Natural killer cell (primary cell): ENCODE results near the gene IP6K3. TPM values are rescaled to one million over a fixed set of nuclear protein-coding genes. Genes with fewer than 3 reads are reported as not detected.

Source experiments
- ATAC-seq, 3 donors: fragments of 150-1000 bp in 2 of 3; fragments of 200-7000 bp in 1 of 3; cut with Tn5 transposase; 1 replicate in 1 of 3; 2 replicates in 2 of 3; pipeline ENCODE4 v1.10.0; 2021; ENCODE audit warnings: mild to moderate bottlenecking in 2 of 3, moderate library complexity in 2 of 3
- DNase-seq, 2 donors: peaks; one replicate each; pipeline versions ENCODE4 v3.0.0 to v3.0.0-alpha.2; 2013 to 2021; ENCODE audit warnings: mixed read lengths in 1 of 2
- H3K27ac ChIP-seq: one replicate; pipeline ENCODE4 v1.5.1; 2013; ENCODE audit warnings: mild to moderate bottlenecking, low read length
- H3K27me3 ChIP-seq: one replicate; pipeline ENCODE4 v1.6.1; 2013; ENCODE audit warnings: low read length; ENCODE audit not compliant: control insufficient read depth, insufficient read depth
- H3K36me3 ChIP-seq: one replicate; pipeline ENCODE4 v1.6.1; 2013; ENCODE audit warnings: low read length; ENCODE audit not compliant: control insufficient read depth, insufficient read depth
- H3K4me1 ChIP-seq: one replicate; pipeline ENCODE4 v1.6.1; 2013; ENCODE audit warnings: low read length; ENCODE audit not compliant: control insufficient read depth, insufficient read depth
- H3K4me3 ChIP-seq: one replicate; pipeline ENCODE4 v1.5.1; 2013; ENCODE audit warnings: low read length
- H3K9me3 ChIP-seq: one replicate; pipeline ENCODE4 v1.6.1; 2013; ENCODE audit warnings: low read length; ENCODE audit not compliant: control insufficient read depth, insufficient read depth
- H3K27ac Mint-ChIP-seq, 2 donors: one replicate each; pipeline ENCODE4 v1.8.0; 2022; ENCODE audit warnings: mild to moderate bottlenecking in 2 of 2, mixed read lengths in 2 of 2, moderate library complexity in 1 of 2
- H3K27me3 Mint-ChIP-seq, 2 donors: one replicate each; pipeline ENCODE4 v1.8.0; 2022; ENCODE audit warnings: low read depth in 2 of 2, mixed read lengths in 2 of 2
- H3K36me3 Mint-ChIP-seq: one replicate; pipeline ENCODE4 v1.8.0; 2022; ENCODE audit warnings: mixed read lengths
- H3K4me1 Mint-ChIP-seq, 2 donors: one replicate each; pipeline ENCODE4 v1.8.0; 2022; ENCODE audit warnings: mixed read lengths in 2 of 2
- H3K4me3 Mint-ChIP-seq: one replicate; pipeline ENCODE4 v1.8.0; 2022; ENCODE audit warnings: mild to moderate bottlenecking, moderate library complexity, mixed read lengths
- H3K9me3 Mint-ChIP-seq, 2 donors: one replicate each; pipeline ENCODE4 v1.8.0; 2022; ENCODE audit warnings: mixed read lengths in 2 of 2
- WGBS: methylation state at CpG from one replicate; pipeline ENCODE4 v1.1.7; 2013; ENCODE audit warnings: missing lambda C conversion rate; ENCODE audit not compliant: insufficient coverage; 5-methylcytosine and 5-hydroxymethylcytosine counted together
- intact Hi-C: fragments of 100-400 bp; cut with micrococcal nuclease; formaldehyde crosslinking; loops from one replicate; pipeline ENCODE4 v1.14.2; 2022
- total RNA-seq, 4 donors: library from RNA; stranded (reverse); fragments of 120-200 nt in 1 of 4; gene quantifications; one replicate each; pipeline versions ENCODE4 v1.2.3 to v1.2.4, GENCODE V29; 2013 to 2022
- TF ChIP-seq, protein P1 (sequence below): fragments of 200-600 bp; IDR thresholded peaks from one replicate; pipeline ENCODE4 v1.8.0; 2022; ENCODE audit warnings: antibody characterized with exemption

IP6K3 gene
- total RNA-seq, 3 donors from 2014 or later (not counting 1 experiment from before 2014, with no cell fraction given): not detected

DNA sequence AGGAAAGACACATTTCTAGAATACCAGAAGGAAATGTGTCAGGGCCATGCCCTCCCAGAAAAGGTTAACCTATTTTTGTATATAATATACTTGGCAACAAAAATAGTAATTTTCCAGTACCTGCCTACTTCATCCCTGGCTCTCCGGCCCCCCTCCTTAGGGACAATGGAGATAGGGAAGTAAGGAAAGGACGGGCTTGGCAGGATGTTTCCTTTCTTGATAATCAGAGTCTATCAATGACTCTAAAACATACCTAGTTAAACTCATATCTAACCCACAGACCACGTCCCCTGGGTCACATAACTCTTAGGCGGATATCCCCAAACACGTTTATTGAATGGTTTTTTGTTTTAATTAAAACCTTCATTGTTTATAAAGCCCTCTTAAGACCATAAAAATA, 47.0 kb downstream of the IP6K3 start:
- Mint-ChIP-seq H3K4me3 (no peak overlapping the region), H3K36me3 (no peaks in the 10 kb centered on the region), H3K4me1 (peaks cover 3 to 12% of the 10 kb centered on the region in 2 donors), H3K27me3 (no peaks in the 10 kb centered on the region), H3K27ac (peak overlapping the region in 1 of 2 donors; percentile 54), H3K9me3 (no peaks in the 10 kb centered on the region)
- Histone ChIP-seq H3K27ac (no peak overlapping the region), H3K36me3 (peaks cover 30% of the 10 kb centered on the region), H3K9me3 (no peaks in the 10 kb centered on the region), H3K4me1 (peaks cover 33% of the 10 kb centered on the region), H3K4me3 (no peak overlapping the region), H3K27me3 (no peaks in the 10 kb centered on the region)
- intact Hi-C loops: loop anchor here (1.0 kb wide), 2 partner anchors 110 to 114 kb away; no protein-coding TSS in a partner anchor
- WGBS: 79% methylated on average over 3 of the region's 5 CpGs
- ATAC-seq (no peak), DNase-seq (no peak)
- TF ChIP-seq, protein P1, sequence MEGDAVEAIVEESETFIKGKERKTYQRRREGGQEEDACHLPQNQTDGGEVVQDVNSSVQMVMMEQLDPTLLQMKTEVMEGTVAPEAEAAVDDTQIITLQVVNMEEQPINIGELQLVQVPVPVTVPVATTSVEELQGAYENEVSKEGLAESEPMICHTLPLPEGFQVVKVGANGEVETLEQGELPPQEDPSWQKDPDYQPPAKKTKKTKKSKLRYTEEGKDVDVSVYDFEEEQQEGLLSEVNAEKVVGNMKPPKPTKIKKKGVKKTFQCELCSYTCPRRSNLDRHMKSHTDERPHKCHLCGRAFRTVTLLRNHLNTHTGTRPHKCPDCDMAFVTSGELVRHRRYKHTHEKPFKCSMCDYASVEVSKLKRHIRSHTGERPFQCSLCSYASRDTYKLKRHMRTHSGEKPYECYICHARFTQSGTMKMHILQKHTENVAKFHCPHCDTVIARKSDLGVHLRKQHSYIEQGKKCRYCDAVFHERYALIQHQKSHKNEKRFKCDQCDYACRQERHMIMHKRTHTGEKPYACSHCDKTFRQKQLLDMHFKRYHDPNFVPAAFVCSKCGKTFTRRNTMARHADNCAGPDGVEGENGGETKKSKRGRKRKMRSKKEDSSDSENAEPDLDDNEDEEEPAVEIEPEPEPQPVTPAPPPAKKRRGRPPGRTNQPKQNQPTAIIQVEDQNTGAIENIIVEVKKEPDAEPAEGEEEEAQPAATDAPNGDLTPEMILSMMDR: no peak

DNA sequence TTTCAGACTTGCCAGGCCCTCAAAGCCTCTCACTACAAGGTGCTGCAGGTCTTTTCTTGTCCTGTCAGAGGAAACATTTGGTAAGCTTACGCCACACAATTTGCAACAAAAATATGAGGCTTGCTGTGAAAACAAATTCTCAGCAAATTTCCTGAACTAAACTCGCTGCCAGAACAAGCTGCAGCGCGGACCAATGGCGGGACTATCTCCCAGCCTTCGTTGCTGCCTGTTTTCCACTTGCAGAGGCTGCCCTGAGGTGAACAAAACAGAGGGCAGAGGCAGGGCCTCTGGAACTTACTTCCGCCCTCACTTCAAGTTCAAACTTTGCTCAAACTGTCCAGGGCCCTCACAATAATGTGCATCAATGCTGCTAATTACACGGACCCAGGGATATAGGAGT, 47.6 kb downstream of the IP6K3 start:
- Histone ChIP-seq H3K9me3 (no peaks in the 10 kb centered on the region), H3K36me3 (peaks cover 30% of the 10 kb centered on the region), H3K27ac (no peak overlapping the region), H3K4me1 (peaks cover 39% of the 10 kb centered on the region), H3K4me3 (no peak overlapping the region), H3K27me3 (no peaks in the 10 kb centered on the region)
- Mint-ChIP-seq H3K4me3 (no peak overlapping the region), H3K27me3 (no peaks in the 10 kb centered on the region), H3K9me3 (no peaks in the 10 kb centered on the region), H3K36me3 (no peaks in the 10 kb centered on the region), H3K4me1 (peaks cover 9 to 19% of the 10 kb centered on the region in 2 donors), H3K27ac (no peak overlapping the region)
- 82% methylated on average over 7 of the region's 8 CpGs for WGBS
- TF ChIP-seq, protein P1: no peak
- DNase-seq (no peak), ATAC-seq (no peak)
- intact Hi-C loops: no loop called here

DNA sequence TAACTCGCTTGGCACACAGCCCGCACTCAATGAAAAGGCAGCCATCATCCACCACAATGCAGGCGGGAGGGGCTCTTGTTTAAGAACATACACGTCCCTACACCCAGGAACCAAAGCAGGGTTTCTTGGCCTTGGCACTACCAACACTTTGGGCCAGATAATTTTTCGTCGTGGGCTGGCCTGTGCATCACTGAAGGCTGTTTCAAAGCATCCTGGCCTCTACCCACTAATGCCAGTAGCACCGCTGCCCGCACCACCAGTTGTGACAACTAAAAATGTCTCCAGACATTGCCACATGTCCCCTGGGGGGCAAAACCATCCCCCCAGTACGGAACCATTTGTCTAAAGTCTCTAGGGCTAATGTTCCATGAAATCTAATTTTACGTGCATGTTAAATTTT, 48.2 kb downstream of the IP6K3 start:
- DNase-seq (peak in 1 of 2 donors; percentile 29), ATAC-seq (no peak)
- no peak overlapping the region for H3K4me3 Mint-ChIP-seq
- H3K36me3 Mint-ChIP-seq: no peaks in the 10 kb centered on the region
- no peak overlapping the region for H3K4me3 ChIP-seq
- peaks cover 45% of the 10 kb centered on the region for H3K4me1 ChIP-seq
- H3K4me1 Mint-ChIP-seq: peaks cover 13 to 21% of the 10 kb centered on the region in 2 donors
- H3K9me3 ChIP-seq: no peaks in the 10 kb centered on the region
- H3K9me3 Mint-ChIP-seq: no peaks in the 10 kb centered on the region
- TF ChIP-seq, protein P1: no peak
- no peak overlapping the region for H3K27ac Mint-ChIP-seq
- WGBS: 81% methylated on average over 8 of the region's 10 CpGs
- H3K27ac ChIP-seq: no peak overlapping the region
- intact Hi-C loops: no loop called here
- H3K27me3 ChIP-seq: no peaks in the 10 kb centered on the region
- no peaks in the 10 kb centered on the region for H3K27me3 Mint-ChIP-seq
- peaks cover 36% of the 10 kb centered on the region for H3K36me3 ChIP-seq

DNA sequence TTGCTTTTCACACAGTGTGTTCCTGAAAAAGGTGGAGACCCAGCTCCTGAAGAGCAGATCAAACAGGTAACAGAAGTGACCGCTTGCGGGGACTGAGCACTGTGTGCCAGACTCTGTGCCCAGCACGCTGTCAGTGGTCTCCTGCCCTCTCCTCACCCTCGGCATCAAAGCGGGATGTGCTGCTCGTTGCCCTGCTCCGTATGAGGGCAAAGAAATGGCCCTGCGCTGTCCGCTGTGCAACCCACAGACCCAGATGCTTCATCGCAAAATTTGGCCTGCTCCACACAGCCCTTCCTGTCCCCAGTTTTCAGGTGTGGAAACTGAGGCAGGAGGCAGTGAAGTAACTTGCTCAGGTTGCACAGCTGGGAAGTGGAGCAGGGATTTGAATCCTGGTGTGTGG, 48.9 kb downstream of the IP6K3 start:
- Histone ChIP-seq H3K27ac (no peak overlapping the region), H3K36me3 (peaks cover 39% of the 10 kb centered on the region), H3K4me3 (no peak overlapping the region), H3K9me3 (no peaks in the 10 kb centered on the region), H3K27me3 (no peaks in the 10 kb centered on the region), H3K4me1 (peaks cover 52% of the 10 kb centered on the region)
- Mint-ChIP-seq H3K36me3 (no peaks in the 10 kb centered on the region), H3K27me3 (no peaks in the 10 kb centered on the region), H3K4me1 (peaks cover 20 to 27% of the 10 kb centered on the region in 2 donors), H3K4me3 (no peak overlapping the region), H3K9me3 (no peaks in the 10 kb centered on the region), H3K27ac (peak overlapping the region; percentile 96 to 98)
- intact Hi-C loops: no loop called here
- TF ChIP-seq, protein P1: no peak
- DNase-seq (no peak), ATAC-seq (no peak)
- 97% methylated on average over 10 of the region's 10 CpGs for WGBS
